ENCODE data around the gene SRRT. TPM values are rescaled to one million over a fixed set of nuclear protein-coding genes. Genes with fewer than 3 reads are reported as not detected.

SRRT gene
- total and polyA plus RNA-seq, 2 donors (not counting 1 experiment from before 2014, with no cell fraction given), result 198 to 209 TPM

- Histone ChIP-seq H3K36me3 (replicated peaks in 1 of 2; ENCODE audit: control extremely low read depth in 1 of 2, control insufficient read depth in 1 of 2, extremely low read depth in 1 of 2, insufficient read depth in 2 of 2, low read length in 1 of 2) (no peaks in the 10 kb centered on the region), H3K4me3 (ENCODE audit: control extremely low read depth in 1 of 5, extremely low read depth in 1 of 5, insufficient read depth in 1 of 5, low read depth in 2 of 5, low read length in 4 of 5) (no peak overlapping the region), H3K79me2 (ENCODE audit: control insufficient read depth, insufficient read depth, low read length) (no peaks in the 10 kb centered on the region), H3K27me3 (replicated peaks in 1 of 4; ENCODE audit: control extremely low read depth in 1 of 4, control insufficient read depth in 3 of 4, insufficient read depth in 4 of 4, low read length in 3 of 4) (peaks cover 0 to 6% (median 3%) of the 10 kb centered on the region in 4 experiments), H3K4me2 (replicated peaks; ENCODE audit: low read depth, low read length, poor library complexity, severe bottlenecking) (no peak overlapping the region), H3K4me1 (ENCODE audit: control insufficient read depth in 2 of 2, insufficient read depth in 2 of 2, low read length in 2 of 2) (no peaks in the 10 kb centered on the region), H3K27ac (ENCODE audit: low read length in 2 of 2) (no peak overlapping the region), H4K20me1 (ENCODE audit: control insufficient read depth, insufficient read depth, low read length, poor library complexity, severe bottlenecking) (no peaks in the 10 kb centered on the region), H3K9ac (ENCODE audit: low read length) (no peak overlapping the region), H2AFZ (ENCODE audit: insufficient read depth, low read depth, low read length, poor library complexity, severe bottlenecking) (no peak overlapping the region), H3K9me3 (ENCODE audit: control extremely low read depth in 1 of 3, control insufficient read depth in 2 of 3, insufficient read depth in 1 of 3, low read length in 2 of 3) (peaks cover 0 to 21% (median 0%) of the 10 kb centered on the region in 3 donors)
- intact Hi-C loops (cut with micrococcal nuclease), result no loop called here
- POLR2A ChIA-PET, result no interaction called here
- Mint-ChIP-seq H3K27me3 (peaks cover 17% of the 10 kb centered on the region), H3K9me3 (ENCODE audit: insufficient read depth) (peaks cover 3% of the 10 kb centered on the region), H3K4me1 (no peaks in the 10 kb centered on the region), H3K27ac (no peak overlapping the region), H3K4me3 (no peak overlapping the region)
- ATAC-seq (ENCODE audit: low read depth) (no peak), DNase-seq (no peak)
- TF ChIP-seq EZH2 (IDR thresholded peaks at IDR 0.05; ENCODE audit: borderline replicate concordance, insufficient read depth, low read depth, low read length, poor library complexity, severe bottlenecking) (no peak), CTCF (IDR thresholded peaks at IDR 0.05) (no peak)
- WGBS (ENCODE audit: insufficient coverage), result no CpG with 5 or more reads among the region's 1 CpG
- CTCF ChIA-PET, result no interaction called here
Measured at GRCh38 chr7:100929808-100930174, 54.9 kb downstream of the SRRT start.

GRCh38 chr7:100933734-100934133, 58.8 kb downstream of the SRRT start:
- H3K4me3 Mint-ChIP-seq, result no peak overlapping the region
- 50% methylated on average over 2 of the region's 4 CpGs for WGBS (ENCODE audit: insufficient coverage)
- POLR2A ChIA-PET, result no interaction called here

More at GRCh38 chr7:100933734-100934133, 58.8 kb downstream of the SRRT start:
- peaks cover 0 to 26% (median 0%) of the 10 kb centered on the region in 3 donors for H3K9me3 ChIP-seq (ENCODE audit: control extremely low read depth in 1 of 3, control insufficient read depth in 2 of 3, insufficient read depth in 1 of 3, low read length in 2 of 3)
- H4K20me1 ChIP-seq (ENCODE audit: control insufficient read depth, insufficient read depth, low read length, poor library complexity, severe bottlenecking), result no peaks in the 10 kb centered on the region
- intact Hi-C loops (cut with micrococcal nuclease), result no loop called here
- H3K4me1 ChIP-seq (ENCODE audit: control insufficient read depth in 2 of 2, insufficient read depth in 2 of 2, low read length in 2 of 2), result no peaks in the 10 kb centered on the region
- DNase-seq (no peak), ATAC-seq (ENCODE audit: low read depth) (no peak)
- no peak for TF ChIP-seq EZH2 (IDR thresholded peaks at IDR 0.05; ENCODE audit: borderline replicate concordance, insufficient read depth, low read depth, low read length, poor library complexity, severe bottlenecking)
- no peak for TF ChIP-seq CTCF (IDR thresholded peaks at IDR 0.05)
- H3K4me3 ChIP-seq (ENCODE audit: control extremely low read depth in 1 of 5, extremely low read depth in 1 of 5, insufficient read depth in 1 of 5, low read depth in 2 of 5, low read length in 4 of 5), result no peak overlapping the region
- H3K4me2 ChIP-seq (replicated peaks; ENCODE audit: low read depth, low read length, poor library complexity, severe bottlenecking), result no peak overlapping the region
- H3K27ac ChIP-seq (ENCODE audit: low read length in 2 of 2), result no peak overlapping the region
- CTCF ChIA-PET, result interaction anchor here (0.5 kb wide), 1 partner anchor 210 kb away, joined by 3 read pairs; no protein-coding TSS in a partner anchor
- peaks cover 3% of the 10 kb centered on the region for H3K9me3 Mint-ChIP-seq (ENCODE audit: insufficient read depth)
- H3K27me3 ChIP-seq (replicated peaks in 1 of 4; ENCODE audit: control extremely low read depth in 1 of 4, control insufficient read depth in 3 of 4, insufficient read depth in 4 of 4, low read length in 3 of 4), result peaks cover 0 to 6% (median 3%) of the 10 kb centered on the region in 4 experiments
- H3K79me2 ChIP-seq (ENCODE audit: control insufficient read depth, insufficient read depth, low read length), result no peaks in the 10 kb centered on the region
- no peak overlapping the region for H3K27ac Mint-ChIP-seq
- no peaks in the 10 kb centered on the region for H3K36me3 ChIP-seq (replicated peaks in 1 of 2; ENCODE audit: control extremely low read depth in 1 of 2, control insufficient read depth in 1 of 2, extremely low read depth in 1 of 2, insufficient read depth in 2 of 2, low read length in 1 of 2)
- no peak overlapping the region for H3K9ac ChIP-seq (ENCODE audit: low read length)
- H2AFZ ChIP-seq (ENCODE audit: insufficient read depth, low read depth, low read length, poor library complexity, severe bottlenecking), result no peak overlapping the region
- no peaks in the 10 kb centered on the region for H3K4me1 Mint-ChIP-seq
- H3K27me3 Mint-ChIP-seq, result peaks cover 27% of the 10 kb centered on the region
